ENCODE measurements around the gene MYL4.

The MYL4 gene

GRCh38 chr17:47219621-47220475 is 10.7 kb downstream of the MYL4 start:
- no peak for TF ChIP-seq CTCF (IDR thresholded peaks at IDR 0.05; ENCODE audit: low read depth, low read length)
- Histone ChIP-seq H3K36me3 (no peaks in the 10 kb centered on the region), H3K4me3 (ENCODE audit: low read depth, low read length) (no peak overlapping the region), H3K27ac (no peak overlapping the region), H3K9me3 (ENCODE audit: severe bottlenecking) (peaks cover 10% of the 10 kb centered on the region), H3K27me3 (ENCODE audit: insufficient read depth, low read depth, severe bottlenecking) (no peaks in the 10 kb centered on the region)
- DNase-seq, result no peak

- Histone ChIP-seq H3K27ac (no peak overlapping the region), H3K4me3 (ENCODE audit: low read depth, low read length) (no peak overlapping the region), H3K9me3 (ENCODE audit: severe bottlenecking) (peaks cover 10% of the 10 kb centered on the region), H3K36me3 (no peaks in the 10 kb centered on the region), H3K27me3 (ENCODE audit: insufficient read depth, low read depth, severe bottlenecking) (no peaks in the 10 kb centered on the region)
- TF ChIP-seq CTCF (IDR thresholded peaks at IDR 0.05; ENCODE audit: low read depth, low read length), result no peak
- no peak for DNase-seq
Observed at GRCh38 chr17:47220531-47220999, 11.4 kb downstream of the MYL4 start.

GRCh38 chr17:47221154-47221553 is 12.0 kb downstream of the MYL4 start:
- no peak overlapping the region for H3K4me3 ChIP-seq (ENCODE audit: low read depth, low read length)
- no peak for DNase-seq
- no peak for TF ChIP-seq CTCF (IDR thresholded peaks at IDR 0.05; ENCODE audit: low read depth, low read length)
- H3K27me3 ChIP-seq (ENCODE audit: insufficient read depth, low read depth, severe bottlenecking), result no peaks in the 10 kb centered on the region
- peaks cover 10% of the 10 kb centered on the region for H3K9me3 ChIP-seq (ENCODE audit: severe bottlenecking)
- no peak overlapping the region for H3K27ac ChIP-seq
- no peaks in the 10 kb centered on the region for H3K36me3 ChIP-seq

- no peak for DNase-seq
- no peak for TF ChIP-seq CTCF (IDR thresholded peaks at IDR 0.05; ENCODE audit: low read depth, low read length)
- no peaks in the 10 kb centered on the region for H3K27me3 ChIP-seq (ENCODE audit: insufficient read depth, low read depth, severe bottlenecking)
- H3K9me3 ChIP-seq (ENCODE audit: severe bottlenecking), result peaks cover 10% of the 10 kb centered on the region
- no peak overlapping the region for H3K4me3 ChIP-seq (ENCODE audit: low read depth, low read length)
- H3K27ac ChIP-seq, result no peak overlapping the region
- H3K36me3 ChIP-seq, result no peaks in the 10 kb centered on the region
Observed at GRCh38 chr17:47222047-47222446, 12.9 kb downstream of the MYL4 start.

- no peak for DNase-seq
- no peak for TF ChIP-seq CTCF (IDR thresholded peaks at IDR 0.05; ENCODE audit: low read depth, low read length)
- Histone ChIP-seq H3K4me3 (ENCODE audit: low read depth, low read length) (no peak overlapping the region), H3K9me3 (ENCODE audit: severe bottlenecking) (peaks cover 10% of the 10 kb centered on the region), H3K27ac (no peak overlapping the region), H3K36me3 (no peaks in the 10 kb centered on the region), H3K27me3 (ENCODE audit: insufficient read depth, low read depth, severe bottlenecking) (no peaks in the 10 kb centered on the region)
Observed at GRCh38 chr17:47223007-47223406, 13.9 kb downstream of the MYL4 start.

Data from WERI-Rb-1 (cell line).